Measurements from ENCODE around the gene RPS16. TPM values are rescaled to one million over a fixed set of nuclear protein-coding genes. Genes with fewer than 3 reads are reported as not detected.

RPS16 gene
- total RNA-seq, 4 donors from 2014 or later = 1,048 to 1,762 (median 1,462) TPM

DNA sequence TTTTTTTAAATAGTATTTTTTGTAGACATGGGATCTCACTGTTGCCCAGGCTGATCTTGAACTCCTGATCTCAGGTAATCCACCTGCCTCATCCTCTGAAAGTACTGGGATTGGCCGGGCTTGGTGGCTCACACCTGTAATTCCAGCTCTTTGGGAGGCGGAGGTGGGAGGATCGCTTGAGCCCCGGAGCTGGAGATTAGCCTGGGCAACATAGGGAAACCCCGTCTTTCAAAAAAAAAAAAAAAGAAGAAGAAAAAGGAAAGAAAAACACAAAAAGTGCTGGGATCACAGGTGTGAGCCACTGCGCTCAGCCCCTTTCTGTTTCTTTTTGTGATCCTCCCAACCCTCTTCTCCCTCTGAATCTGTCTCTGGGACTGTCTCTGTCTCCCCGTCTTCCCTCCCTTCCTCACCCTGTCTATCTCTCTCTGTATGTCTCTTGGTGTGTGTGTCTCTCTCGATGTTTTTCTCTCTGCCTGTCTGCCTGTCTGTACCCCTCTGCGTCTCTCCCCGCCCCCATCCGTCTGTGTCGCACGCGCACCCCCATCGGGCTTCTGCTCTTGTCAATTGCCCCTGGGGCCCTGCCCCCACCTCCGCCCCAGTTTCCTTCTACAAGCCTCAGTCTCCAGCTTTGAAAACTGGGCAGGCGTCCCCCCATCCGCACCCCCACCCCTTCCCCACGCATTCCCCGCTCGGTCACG is 29.6 kb downstream of the RPS16 start:
- WGBS, 2 donors = 16 to 19% methylated on average over 19 to 21 of the region's 22 CpGs
- DNase-seq (ENCODE audit: low spot score in 2 of 2) = peak in 1 of 2 donors; percentile 82
- Histone ChIP-seq H3K36me3 (peaks cover 10 to 22% (median 18%) of the 10 kb centered on the region in 3 donors), H3K9me3 (no peaks in the 10 kb centered on the region), H3K4me3 (peak overlapping the region; percentile 66 to 98 (median 88)), H3K4me1 (peaks cover 4 to 56% (median 49%) of the 10 kb centered on the region in 4 donors), H3K27me3 (peaks cover 0 to 3% of the 10 kb centered on the region in 2 donors), H3K27ac (peak overlapping the region; percentile 94 to 100 (median 100))
- TF ChIP-seq EP300 (IDR thresholded peaks at IDR 0.05) = no peak
- TF ChIP-seq POLR2A (IDR thresholded peaks at IDR 0.05) = peak in 1 of 2 donors; percentile 2
- TF ChIP-seq, protein P1, sequence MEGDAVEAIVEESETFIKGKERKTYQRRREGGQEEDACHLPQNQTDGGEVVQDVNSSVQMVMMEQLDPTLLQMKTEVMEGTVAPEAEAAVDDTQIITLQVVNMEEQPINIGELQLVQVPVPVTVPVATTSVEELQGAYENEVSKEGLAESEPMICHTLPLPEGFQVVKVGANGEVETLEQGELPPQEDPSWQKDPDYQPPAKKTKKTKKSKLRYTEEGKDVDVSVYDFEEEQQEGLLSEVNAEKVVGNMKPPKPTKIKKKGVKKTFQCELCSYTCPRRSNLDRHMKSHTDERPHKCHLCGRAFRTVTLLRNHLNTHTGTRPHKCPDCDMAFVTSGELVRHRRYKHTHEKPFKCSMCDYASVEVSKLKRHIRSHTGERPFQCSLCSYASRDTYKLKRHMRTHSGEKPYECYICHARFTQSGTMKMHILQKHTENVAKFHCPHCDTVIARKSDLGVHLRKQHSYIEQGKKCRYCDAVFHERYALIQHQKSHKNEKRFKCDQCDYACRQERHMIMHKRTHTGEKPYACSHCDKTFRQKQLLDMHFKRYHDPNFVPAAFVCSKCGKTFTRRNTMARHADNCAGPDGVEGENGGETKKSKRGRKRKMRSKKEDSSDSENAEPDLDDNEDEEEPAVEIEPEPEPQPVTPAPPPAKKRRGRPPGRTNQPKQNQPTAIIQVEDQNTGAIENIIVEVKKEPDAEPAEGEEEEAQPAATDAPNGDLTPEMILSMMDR (IDR thresholded peaks at IDR 0.05) = no peak

DNA sequence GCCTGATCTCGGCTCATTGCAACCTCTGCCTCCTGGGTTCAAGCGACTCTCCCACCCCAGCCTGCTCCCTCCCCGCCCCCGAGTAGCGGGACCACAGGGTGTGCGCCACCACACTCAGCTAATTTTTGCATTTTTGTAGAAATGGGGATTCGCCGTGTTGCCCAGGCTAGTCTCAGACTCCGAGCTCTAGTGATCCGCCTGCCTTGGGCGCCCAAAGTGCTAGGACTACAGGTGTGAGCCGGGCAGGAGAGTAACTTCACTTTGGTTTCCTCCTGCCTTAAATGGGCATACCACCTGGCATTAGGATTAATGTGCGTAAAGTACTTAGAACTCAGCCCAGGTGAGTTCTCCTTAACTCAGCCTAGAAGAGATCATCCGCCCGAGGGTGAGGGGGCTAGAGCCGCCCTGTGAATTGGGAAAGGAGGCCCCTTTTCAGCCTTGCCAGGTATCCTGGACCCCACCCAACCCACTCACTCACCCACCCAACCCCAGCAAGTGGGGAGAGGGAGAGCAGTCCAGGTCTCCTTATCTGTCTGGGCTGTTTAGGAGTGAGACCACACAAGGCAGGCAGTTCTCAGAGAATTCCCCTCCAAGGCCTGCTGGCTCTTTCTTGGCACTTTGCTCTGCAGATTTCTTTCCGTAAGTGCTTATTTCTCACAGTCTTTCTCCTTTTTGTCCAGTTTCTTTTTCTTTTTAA is 30.3 kb downstream of the RPS16 start:
- WGBS, 2 donors = 88% methylated on average over 14 to 17 of the region's 17 CpGs
- H3K4me3 ChIP-seq = peak overlapping the region; percentile 66 to 98 (median 88)
- peaks cover 10 to 22% (median 18%) of the 10 kb centered on the region in 3 donors for H3K36me3 ChIP-seq
- no peaks in the 10 kb centered on the region for H3K9me3 ChIP-seq
- H3K27ac ChIP-seq = peak overlapping the region; percentile 94 to 100 (median 100)
- DNase-seq (ENCODE audit: low spot score in 2 of 2) = no peak
- peaks cover 0 to 55% (median 46%) of the 10 kb centered on the region in 4 donors for H3K4me1 ChIP-seq
- H3K27me3 ChIP-seq = peaks cover 0 to 3% of the 10 kb centered on the region in 2 donors
- TF ChIP-seq, protein P1 (IDR thresholded peaks at IDR 0.05) = no peak
- TF ChIP-seq EP300 (IDR thresholded peaks at IDR 0.05) (no peak), POLR2A (IDR thresholded peaks at IDR 0.05) (no peak)

GRCh38 chr19:39403331-39404312 is 32.1 kb downstream of the RPS16 start:
- Histone ChIP-seq H3K36me3 (peaks cover 9 to 28% (median 14%) of the 10 kb centered on the region in 3 donors), H3K4me1 (peaks cover 0 to 68% (median 47%) of the 10 kb centered on the region in 4 donors), H3K4me3 (peak overlapping the region; percentile 50 to 78 (median 61)), H3K9me3 (no peaks in the 10 kb centered on the region), H3K27me3 (peaks cover 0 to 3% of the 10 kb centered on the region in 2 donors), H3K27ac (peak overlapping the region; percentile 94 to 100 (median 100))
- TF ChIP-seq EP300 (IDR thresholded peaks at IDR 0.05) (peak; percentile 99 to 100), POLR2A (IDR thresholded peaks at IDR 0.05) (peak; percentile 73 to 75)
- TF ChIP-seq, protein P1 (IDR thresholded peaks at IDR 0.05) = peak in 1 of 5 experiments; percentile 48
- peak; percentile 99 for DNase-seq (ENCODE audit: low spot score in 2 of 2)
- WGBS, 2 donors = 1 to 2% methylated on average over 37 to 42 of the region's 43 CpGs

- peaks cover 0 to 3% of the 10 kb centered on the region in 2 donors for H3K27me3 ChIP-seq
- DNase-seq (ENCODE audit: low spot score in 2 of 2) = peak; percentile 90 to 94
- 2 to 3% methylated on average over 53 to 54 of the region's 59 CpGs for WGBS, 2 donors
- H3K9me3 ChIP-seq = no peaks in the 10 kb centered on the region
- peaks cover 0 to 22% (median 4%) of the 10 kb centered on the region in 3 donors for H3K36me3 ChIP-seq
- peaks cover 0 to 78% (median 56%) of the 10 kb centered on the region in 4 donors for H3K4me1 ChIP-seq
- TF ChIP-seq EP300 (IDR thresholded peaks at IDR 0.05) (peak; percentile 77 to 96), POLR2A (IDR thresholded peaks at IDR 0.05) (peak in 1 of 2 donors; percentile 68)
- TF ChIP-seq, protein P1 (IDR thresholded peaks at IDR 0.05) = no peak
- peak overlapping the region; percentile 50 to 78 (median 61) for H3K4me3 ChIP-seq
- H3K27ac ChIP-seq = peak overlapping the region; percentile 94 to 100 (median 100)
These were observed 33.1 kb downstream of the RPS16 start for GRCh38 chr19:39402346-39403300.
